Activated CD4-positive, alpha-beta T cell treated with anti-CD3 and anti-CD28 coated beads, Interleukin-2, amount 10 ng/mL, durations not matched to agents 7 days and 5 days (primary cell): Measurements from ENCODE around the gene HNRNPLL. TPM values are rescaled to one million over a fixed set of nuclear protein-coding genes. Genes with fewer than 3 reads are reported as not detected.
"Not testable (repeated sequence)": the region's sequence is repeated elsewhere in the genome, so short reads cannot be mapped to it uniquely, and the experiment has no call there.

ENCODE experiments used
- CTCF ChIA-PET: fragments of 350-600 bp; sonication (Branson Sonifier 250); formaldehyde crosslinking; loops from one replicate; lab custom pipeline; 2021; ENCODE audit warnings: antibody characterized with exemption; lab: Charles Lee
- POLR2A ChIA-PET: fragments of 350-600 bp; sonication (Branson Sonifier 250); formaldehyde crosslinking; loops from one replicate; lab custom pipeline; 2021; ENCODE audit warnings: antibody characterized with exemption; lab: Charles Lee
- DNase-seq: peaks from one replicate; pipeline ENCODE4 v3.0.0-alpha.2; 2020
- H3K27ac Mint-ChIP-seq: one replicate; pipeline ENCODE4 v1.8.0; 2021; ENCODE audit warnings: mild to moderate bottlenecking, moderate library complexity, mixed read lengths
- H3K27me3 Mint-ChIP-seq: one replicate; pipeline ENCODE4 v1.8.0; 2021; ENCODE audit warnings: mixed read lengths
- H3K36me3 Mint-ChIP-seq: one replicate; pipeline ENCODE4 v1.8.0; 2021; ENCODE audit warnings: low read depth, mixed read lengths
- H3K4me1 Mint-ChIP-seq: one replicate; pipeline ENCODE4 v1.8.0; 2021; ENCODE audit warnings: mixed read lengths
- H3K4me3 Mint-ChIP-seq: one replicate; pipeline ENCODE4 v1.8.0; 2021; ENCODE audit warnings: mild to moderate bottlenecking, moderate library complexity, mixed read lengths
- H3K9me3 Mint-ChIP-seq: one replicate; pipeline ENCODE4 v1.8.0; 2021; ENCODE audit warnings: mixed read lengths
- total RNA-seq, 2 experiments: library from RNA; stranded (reverse); gene quantifications; one replicate each; pipeline ENCODE4 v1.2.3, GENCODE V29; 2021

The HNRNPLL gene
- total RNA-seq, 2 experiments from 2014 or later: 54.2 to 55.8 TPM

- H3K4me1 Mint-ChIP-seq: peaks cover 31% of the 10 kb centered on the region
- no peak overlapping the region for H3K27ac Mint-ChIP-seq
- ChIA-PET CTCF (interaction anchor here (1.0 to 8.1 kb wide), 4 partner anchors 10 to 52 kb away, joined by 3 to 61 read pairs (median 6); partner anchors contain the start of genes GALM and HNRNPLL), POLR2A (no interaction called here)
- no peak for DNase-seq
- H3K4me3 Mint-ChIP-seq: no peak overlapping the region
- no peaks in the 10 kb centered on the region for H3K9me3 Mint-ChIP-seq
- H3K36me3 Mint-ChIP-seq: no peaks in the 10 kb centered on the region
- peaks cover 5% of the 10 kb centered on the region for H3K27me3 Mint-ChIP-seq
These were observed 11.1 kb upstream of the HNRNPLL start for GRCh38 chr2:38613849-38614213.

- DNase-seq: no peak
- peaks cover 34% of the 10 kb centered on the region for H3K4me1 Mint-ChIP-seq
- no peak overlapping the region for H3K27ac Mint-ChIP-seq
- no peak overlapping the region for H3K4me3 Mint-ChIP-seq
- POLR2A ChIA-PET: interaction anchor here (0.6 kb wide), 1 partner anchor 21 kb away, joined by 6 read pairs; no protein-coding TSS in a partner anchor
- H3K36me3 Mint-ChIP-seq: no peaks in the 10 kb centered on the region
- CTCF ChIA-PET: interaction anchor here (1.0 to 8.1 kb wide), 3 partner anchors 9 to 53 kb away, joined by 3 to 61 read pairs (median 4); partner anchors contain the start of genes GALM and HNRNPLL
- peaks cover 3% of the 10 kb centered on the region for H3K27me3 Mint-ChIP-seq
- no peaks in the 10 kb centered on the region for H3K9me3 Mint-ChIP-seq
These were observed 10.6 kb upstream of the HNRNPLL start for GRCh38 chr2:38613126-38613848.

- H3K36me3 Mint-ChIP-seq: no peaks in the 10 kb centered on the region
- H3K27ac Mint-ChIP-seq: no peak overlapping the region
- H3K4me3 Mint-ChIP-seq: no peak overlapping the region
- POLR2A ChIA-PET: interaction anchor here (1.4 kb wide), 1 partner anchor 56 kb away, joined by 3 read pairs; no protein-coding TSS in a partner anchor
- DNase-seq: no peak
- no peaks in the 10 kb centered on the region for H3K9me3 Mint-ChIP-seq
- H3K4me1 Mint-ChIP-seq: peaks cover 38% of the 10 kb centered on the region
- CTCF ChIA-PET: interaction anchor here (0.6 to 8.1 kb wide), 9 partner anchors 7 to 120 kb away, joined by 3 to 61 read pairs (median 4); partner anchors contain the start of gene HNRNPLL
- no peaks in the 10 kb centered on the region for H3K27me3 Mint-ChIP-seq
These were observed 8.4 kb upstream of the HNRNPLL start for GRCh38 chr2:38610851-38611801.

GRCh38 chr2:38609246-38609645, 6.5 kb upstream of the HNRNPLL start:
- DNase-seq, POLR2A ChIA-PET, H3K4me3 Mint-ChIP-seq, H3K27me3 Mint-ChIP-seq, H3K36me3 Mint-ChIP-seq, H3K27ac Mint-ChIP-seq, H3K9me3 Mint-ChIP-seq: not testable (repeated sequence)
- CTCF ChIA-PET: interaction anchor here (1.5 kb wide), 1 partner anchor 84 kb away, joined by 4 read pairs; no protein-coding TSS in a partner anchor
- peaks cover 33% of the 10 kb centered on the region for H3K4me1 Mint-ChIP-seq

- H3K27me3 Mint-ChIP-seq: no peaks in the 10 kb centered on the region
- no peak overlapping the region for H3K27ac Mint-ChIP-seq
- H3K4me1 Mint-ChIP-seq: peaks cover 36% of the 10 kb centered on the region
- POLR2A ChIA-PET: no interaction called here
- no peaks in the 10 kb centered on the region for H3K9me3 Mint-ChIP-seq
- no peak for DNase-seq
- H3K4me3 Mint-ChIP-seq: no peak overlapping the region
- H3K36me3 Mint-ChIP-seq: no peaks in the 10 kb centered on the region
- CTCF ChIA-PET: interaction anchor here (1.5 kb wide), 1 partner anchor 85 kb away, joined by 4 read pairs; no protein-coding TSS in a partner anchor
These were observed 6.0 kb upstream of the HNRNPLL start for GRCh38 chr2:38608755-38609154.

- Mint-ChIP-seq H3K4me3 (no peak overlapping the region), H3K27ac (no peak overlapping the region)
These were observed 2.6 kb upstream of the HNRNPLL start for GRCh38 chr2:38605298-38605830.

GRCh38 chr2:38603402-38604290, 918 bp upstream of the HNRNPLL start:
- ChIA-PET POLR2A (interaction anchor here (0.6 to 3.4 kb wide), 3 partner anchors 62 to 638 kb away, joined by 3 to 16 read pairs (median 3); partner anchors contain the start of genes GALM and SRSF7), CTCF (interaction anchor here (0.6 to 6.0 kb wide), 30 partner anchors 11 to 143 kb away, joined by 3 to 61 read pairs (median 5); partner anchors contain the start of gene GALM)
- peaks cover 4% of the 10 kb centered on the region for H3K36me3 Mint-ChIP-seq
- DNase-seq: peak; percentile 87
- H3K27ac Mint-ChIP-seq: peak overlapping the region; percentile 95
- no peaks in the 10 kb centered on the region for H3K9me3 Mint-ChIP-seq
- no peaks in the 10 kb centered on the region for H3K27me3 Mint-ChIP-seq
- peaks cover 42% of the 10 kb centered on the region for H3K4me1 Mint-ChIP-seq
- H3K4me3 Mint-ChIP-seq: peak overlapping the region; percentile 85

More at GRCh38 chr2:38605298-38605830, 2.6 kb upstream of the HNRNPLL start:
- Mint-ChIP-seq H3K9me3 (no peaks in the 10 kb centered on the region), H3K27me3 (no peaks in the 10 kb centered on the region), H3K4me1 (peaks cover 37% of the 10 kb centered on the region), H3K36me3 (peaks cover 3% of the 10 kb centered on the region)
- no peak for DNase-seq
- ChIA-PET CTCF (interaction anchor here (0.6 to 6.0 kb wide), 13 partner anchors 9 to 119 kb away, joined by 3 to 61 read pairs (median 4); partner anchors contain the start of gene GALM), POLR2A (no interaction called here)

- peaks cover 6% of the 10 kb centered on the region for H3K36me3 Mint-ChIP-seq
These were observed 494 bp downstream of the HNRNPLL start for GRCh38 chr2:38602136-38602731.

GRCh38 chr2:38601463-38602135, 1.1 kb downstream of the HNRNPLL start:
- peak overlapping the region; percentile 88 for H3K27ac Mint-ChIP-seq
- no peaks in the 10 kb centered on the region for H3K9me3 Mint-ChIP-seq
- ChIA-PET POLR2A (interaction anchor here (1.2 to 3.4 kb wide), 3 partner anchors 65 to 149 kb away, joined by 5 to 16 read pairs (median 13); partner anchors contain the start of genes GALM and SRSF7), CTCF (interaction anchor here (0.7 to 6.0 kb wide), 19 partner anchors 11 to 183 kb away, joined by 3 to 61 read pairs (median 3); partner anchors contain the start of gene GALM)
- DNase-seq: no peak
- peaks cover 53% of the 10 kb centered on the region for H3K4me1 Mint-ChIP-seq
- H3K4me3 Mint-ChIP-seq: peak overlapping the region; percentile 85
- no peaks in the 10 kb centered on the region for H3K27me3 Mint-ChIP-seq
- H3K36me3 Mint-ChIP-seq: peaks cover 9% of the 10 kb centered on the region

More at GRCh38 chr2:38602136-38602731, 494 bp downstream of the HNRNPLL start:
- Mint-ChIP-seq H3K4me3 (peak overlapping the region; percentile 85), H3K4me1 (peaks cover 47% of the 10 kb centered on the region), H3K9me3 (no peaks in the 10 kb centered on the region), H3K27me3 (no peaks in the 10 kb centered on the region), H3K27ac (peak overlapping the region; percentile 88)
- CTCF ChIA-PET: interaction anchor here (0.7 to 6.0 kb wide), 12 partner anchors 12 to 134 kb away, joined by 3 to 61 read pairs (median 6); partner anchors contain the start of gene GALM
- peak; percentile 39 for DNase-seq
- POLR2A ChIA-PET: interaction anchor here (0.6 to 3.4 kb wide), 4 partner anchors 61 to 149 kb away, joined by 5 to 16 read pairs (median 10); partner anchors contain the start of genes GALM and SRSF7

GRCh38 chr2:38600921-38601455, 1.7 kb downstream of the HNRNPLL start:
- Mint-ChIP-seq H3K9me3 (no peaks in the 10 kb centered on the region), H3K27ac (peak overlapping the region; percentile 88), H3K27me3 (no peaks in the 10 kb centered on the region), H3K36me3 (peaks cover 10% of the 10 kb centered on the region), H3K4me1 (peaks cover 60% of the 10 kb centered on the region), H3K4me3 (peak overlapping the region; percentile 85)
- ChIA-PET POLR2A (interaction anchor here (0.7 to 3.4 kb wide), 5 partner anchors 19 to 150 kb away, joined by 3 to 16 read pairs (median 5); partner anchors contain the start of genes GALM and SRSF7), CTCF (interaction anchor here (0.7 to 3.1 kb wide), 13 partner anchors 10 to 184 kb away, joined by 3 to 11 read pairs (median 3); partner anchors contain the start of gene GALM)
- no peak for DNase-seq
